ENCODE results near the gene CACNA2D4.
"Not testable (repeated sequence)": the region's sequence is repeated elsewhere in the genome, so short reads cannot be mapped to it uniquely, and the experiment has no call there.

The CACNA2D4 gene

DNA sequence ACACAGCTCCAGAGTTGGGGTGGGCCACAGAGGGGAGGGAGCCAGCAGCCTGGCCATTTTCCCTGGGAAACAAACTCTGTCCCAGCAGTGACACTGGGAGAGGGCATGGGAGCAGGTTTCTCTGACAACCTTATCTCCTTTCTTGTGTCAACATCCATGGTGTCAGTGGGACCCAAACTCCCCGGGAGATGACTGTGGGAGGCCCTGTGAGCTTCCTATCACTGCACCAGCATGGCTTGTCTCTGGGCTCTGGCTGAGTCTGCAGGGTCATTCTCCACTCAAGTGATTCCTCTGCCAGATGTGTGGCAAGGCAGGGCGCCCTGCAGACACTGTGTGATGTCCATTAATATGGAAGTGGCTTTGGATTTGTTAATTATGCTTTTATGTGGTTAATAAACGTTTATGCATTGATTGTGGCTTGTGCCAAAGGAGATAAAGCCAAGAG, 88.0 kb downstream of the CACNA2D4 start:
- peak; percentile 3 for DNase-seq

DNA sequence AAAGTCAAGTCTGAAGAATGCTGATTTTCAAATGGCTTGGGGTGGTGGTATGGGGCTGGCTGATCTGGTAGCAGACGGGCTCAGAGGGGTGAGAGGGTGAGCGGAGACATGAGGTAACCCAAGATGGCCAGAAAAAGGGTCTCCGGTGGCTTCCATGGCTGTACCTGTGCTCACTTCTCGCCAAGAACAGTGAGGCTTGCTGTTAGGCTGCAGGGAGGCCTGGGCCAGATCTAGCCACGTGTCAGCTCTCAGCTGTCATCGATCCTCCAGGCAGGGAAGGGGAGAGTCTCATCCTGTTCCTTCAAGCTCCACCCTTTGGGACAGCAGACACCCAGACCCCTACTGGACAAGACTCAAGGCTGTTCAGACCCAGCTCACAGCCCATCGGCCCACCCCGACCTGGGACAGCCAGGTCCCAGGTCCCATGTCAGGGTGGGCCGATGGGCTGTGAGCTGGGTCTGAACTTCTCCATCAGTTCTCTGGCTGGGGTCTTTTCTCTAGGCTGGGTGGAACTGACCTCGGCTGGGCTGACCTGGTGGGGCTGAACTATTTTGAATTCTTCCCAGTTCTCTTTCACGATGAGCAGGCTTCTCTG, 89.0 kb downstream of the CACNA2D4 start:
- DNase-seq = peak; percentile 3

DNA sequence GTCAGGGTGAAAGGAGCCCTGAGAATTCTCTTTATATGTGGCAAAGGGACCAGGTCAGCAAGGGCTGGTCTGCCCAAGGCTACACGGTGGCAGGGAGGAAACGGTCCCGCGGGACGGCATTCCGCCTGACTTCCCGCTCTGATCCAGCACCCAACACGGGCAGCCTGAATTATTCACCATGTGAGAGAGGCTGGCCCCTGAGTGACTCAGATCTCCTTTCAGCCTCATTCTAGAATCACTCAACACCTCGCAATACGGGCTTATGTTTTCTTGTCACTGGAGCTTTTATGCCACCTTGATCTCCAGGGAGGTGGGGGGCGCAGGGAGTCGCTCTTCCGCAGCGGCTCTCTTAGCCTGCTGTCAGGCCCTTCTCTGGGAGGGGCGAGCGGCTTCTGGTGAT, 89.6 kb downstream of the CACNA2D4 start:
- DNase-seq = no peak

DNA sequence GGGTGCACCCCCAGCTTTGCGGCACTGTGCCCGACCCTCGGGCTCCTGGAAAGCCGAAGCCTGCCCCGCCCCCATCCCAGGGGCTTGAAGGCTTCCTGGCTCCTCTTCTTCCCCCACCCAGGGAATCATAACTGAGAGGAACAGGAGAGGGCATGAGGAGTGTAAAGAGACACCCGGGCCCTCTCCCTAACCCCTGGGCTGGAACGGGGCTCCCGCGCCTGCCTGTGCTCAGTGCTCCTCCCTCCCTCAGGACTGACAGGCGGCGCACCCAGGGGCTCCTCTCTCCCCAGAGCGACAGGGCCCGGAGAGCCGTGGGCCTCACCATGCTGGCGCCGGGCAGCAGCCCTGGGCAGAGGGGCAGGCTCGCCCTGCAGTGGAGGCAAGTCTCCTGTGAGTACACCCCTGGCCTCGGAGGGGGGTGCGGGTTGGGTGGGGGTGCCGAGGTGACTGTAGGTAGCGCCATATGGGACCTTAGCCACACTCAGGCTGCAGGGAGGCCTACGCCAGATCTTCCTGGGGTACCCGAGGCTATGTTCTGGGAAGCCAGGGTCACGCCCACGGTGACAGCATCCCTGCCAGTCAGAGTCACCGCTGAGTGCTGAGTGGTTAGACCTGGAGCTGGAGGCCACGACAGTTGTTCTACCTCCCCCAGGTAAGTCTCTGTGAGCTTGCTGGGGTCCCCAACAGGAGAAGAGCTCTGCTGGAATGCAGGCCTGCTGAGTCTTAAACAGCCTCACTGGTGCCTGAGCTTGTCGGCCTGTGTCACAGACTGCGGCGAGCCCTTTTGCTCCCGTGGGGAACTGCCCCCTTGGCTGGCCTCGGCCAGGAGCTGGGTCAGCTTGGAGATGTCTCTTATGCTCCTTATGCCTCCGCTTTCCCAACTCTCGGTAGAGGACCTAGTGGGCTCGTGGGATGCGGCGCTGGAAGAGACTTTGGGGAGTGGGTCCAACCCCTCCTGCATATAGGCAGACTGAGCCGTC, 90.3 kb downstream of the CACNA2D4 start:
- peak; percentile 5 for DNase-seq

DNA sequence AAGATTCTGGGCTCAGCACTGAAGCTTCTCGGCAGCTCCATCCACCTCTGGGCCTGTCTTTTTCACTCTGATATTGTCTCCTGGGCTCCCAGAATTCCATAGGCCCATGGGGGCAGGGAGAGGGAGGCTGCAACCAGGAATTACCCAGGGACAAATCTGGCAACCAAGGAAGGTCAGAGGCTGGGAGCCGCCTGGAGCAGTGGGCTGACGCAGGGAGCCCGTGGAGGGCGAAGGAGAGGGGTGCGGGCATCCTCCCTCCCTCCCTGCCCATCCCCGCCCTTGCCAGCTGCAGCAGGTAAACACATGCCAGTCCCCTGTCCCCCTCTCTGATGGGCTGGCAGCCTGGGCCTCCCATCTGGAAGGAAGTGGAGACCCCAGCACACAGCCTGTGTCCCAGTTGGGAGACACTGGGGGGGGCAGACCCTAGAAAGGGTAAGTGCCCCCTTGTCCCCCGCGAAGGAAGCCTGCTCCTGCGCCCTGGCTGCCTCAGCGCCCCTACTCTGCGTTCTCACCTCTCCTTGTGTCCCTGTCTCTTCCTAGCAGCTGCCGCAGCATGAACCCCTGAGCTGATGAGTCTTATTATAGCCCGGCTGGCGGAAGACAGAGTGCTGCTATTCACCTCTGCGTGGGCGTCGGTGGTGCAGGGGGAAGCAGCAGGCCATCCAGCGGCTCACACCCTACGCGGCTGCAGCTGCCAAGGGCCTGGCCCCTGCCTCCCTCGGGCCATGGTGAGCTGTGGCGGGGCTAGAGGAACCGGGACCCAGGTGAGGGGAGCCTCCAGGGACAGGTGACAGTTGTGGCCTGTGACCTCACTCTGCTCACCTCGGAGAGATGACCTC, 91.4 kb downstream of the CACNA2D4 start:
- DNase-seq = no peak

DNA sequence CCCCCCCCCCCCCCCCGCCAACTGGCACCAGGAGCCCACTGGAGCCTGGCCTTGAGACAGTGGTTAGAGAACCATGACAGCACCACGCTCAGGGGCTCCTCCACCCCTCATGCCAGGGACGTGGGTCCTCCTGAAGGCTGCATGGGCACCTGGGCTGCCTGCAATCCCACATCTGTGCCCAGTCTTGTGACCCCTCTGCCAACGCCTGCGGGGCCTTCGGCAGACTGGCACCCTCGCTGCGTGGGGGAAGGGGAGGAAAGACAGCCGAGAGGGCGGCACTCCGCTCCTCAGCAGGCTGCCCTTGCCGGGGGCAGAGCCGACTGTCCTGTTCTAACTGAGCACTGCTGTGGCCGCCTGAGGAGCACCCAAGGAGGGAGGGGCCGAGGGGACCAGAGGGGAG, 92.1 kb downstream of the CACNA2D4 start:
- DNase-seq = no peak

DNA sequence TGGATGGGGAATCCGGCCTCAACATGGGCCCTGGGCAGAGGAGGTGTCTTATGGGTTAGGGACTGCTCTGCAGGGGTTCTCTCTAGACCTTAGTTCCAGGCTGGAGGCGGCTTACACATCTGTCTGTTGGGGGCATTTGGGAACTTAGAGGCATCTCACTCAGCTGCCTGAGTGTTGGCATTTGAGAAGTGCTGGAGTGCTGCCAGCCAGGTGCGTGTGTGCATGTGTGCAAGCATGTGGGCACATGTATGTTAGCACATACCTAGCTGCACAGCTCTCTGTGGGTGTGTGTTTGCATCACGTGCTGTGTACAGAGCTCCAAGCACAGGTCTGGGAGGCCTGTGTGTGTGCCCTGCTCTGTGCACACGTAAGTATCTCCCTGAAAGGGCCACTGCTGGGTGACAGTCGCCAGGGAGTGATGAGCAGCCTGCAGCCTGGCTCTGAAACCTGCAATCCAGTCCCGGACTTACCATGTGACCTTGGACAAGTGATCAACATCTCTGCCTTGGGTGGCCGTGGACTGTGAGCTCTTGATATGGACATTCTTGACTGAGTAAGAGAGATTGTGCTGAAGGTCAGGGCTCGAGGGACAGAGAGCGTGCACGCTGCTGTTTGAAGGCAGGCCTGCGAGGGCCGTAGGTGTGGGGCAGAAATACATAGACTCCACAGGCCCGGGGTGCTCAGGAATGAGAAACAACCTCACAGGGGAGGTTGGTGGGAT, 92.9 kb downstream of the CACNA2D4 start:
- no peak for DNase-seq

DNA sequence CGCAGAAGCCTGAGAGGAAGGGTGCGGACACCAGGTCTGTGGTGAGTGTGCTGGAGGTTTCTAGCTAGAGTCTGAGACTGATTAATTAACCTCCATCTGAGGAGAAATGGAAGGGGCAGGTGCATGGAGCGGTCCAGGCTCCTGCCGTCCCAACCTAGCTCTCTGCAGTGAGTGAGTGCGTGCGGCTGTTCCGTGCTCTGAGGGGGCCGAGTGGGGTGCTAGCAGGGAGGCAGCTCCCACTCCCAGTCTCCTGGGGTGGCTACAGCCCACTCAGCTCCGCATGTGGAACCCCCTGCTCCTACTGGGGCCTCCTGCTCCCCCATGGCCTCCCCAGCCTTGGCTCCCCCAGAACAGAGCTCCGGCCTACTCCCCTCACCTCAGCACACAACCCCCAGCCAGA, 95.2 kb downstream of the CACNA2D4 start:
- DNase-seq = no peak

DNA sequence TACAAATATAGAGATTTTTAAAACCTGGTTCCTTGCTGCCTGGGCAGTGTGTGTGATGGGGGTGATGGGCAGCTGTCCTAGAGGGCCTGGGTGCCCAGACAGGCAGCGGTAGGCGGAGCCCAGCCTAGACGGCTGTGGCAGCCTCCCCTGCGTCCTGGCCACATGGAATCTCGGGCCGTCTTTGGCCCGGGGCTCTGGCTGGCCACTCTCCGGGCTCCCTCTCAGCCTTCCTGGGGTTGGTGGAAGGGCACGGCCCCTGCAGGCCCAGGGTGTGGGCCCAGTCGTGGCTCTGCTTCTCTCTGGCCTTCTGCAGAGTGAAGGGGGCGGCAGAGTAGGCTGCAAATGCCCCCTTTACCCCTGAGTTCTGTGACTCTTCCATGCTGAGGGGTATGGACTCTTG, 95.8 kb downstream of the CACNA2D4 start:
- DNase-seq = no peak

DNA sequence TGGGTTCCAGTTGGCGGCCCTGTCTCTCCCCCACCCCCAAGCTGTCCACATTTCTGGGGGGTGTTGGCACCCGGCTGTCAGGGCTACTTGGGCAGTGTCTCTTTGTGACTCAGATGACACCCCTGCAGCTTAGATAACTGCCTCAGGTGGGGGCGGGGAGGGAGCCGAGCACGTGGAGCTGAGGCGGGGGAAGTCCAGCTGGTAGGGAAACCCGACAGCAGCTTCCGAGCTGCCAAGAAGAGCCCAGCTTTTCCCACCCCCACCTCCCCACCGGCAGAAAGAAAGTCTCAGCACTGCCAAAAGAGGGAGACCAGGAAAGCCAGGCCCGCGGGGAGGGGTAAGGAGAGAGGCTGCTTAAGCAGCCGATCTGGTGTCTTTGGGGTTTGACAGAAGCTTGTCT, 96.6 kb downstream of the CACNA2D4 start:
- DNase-seq = no peak

DNA sequence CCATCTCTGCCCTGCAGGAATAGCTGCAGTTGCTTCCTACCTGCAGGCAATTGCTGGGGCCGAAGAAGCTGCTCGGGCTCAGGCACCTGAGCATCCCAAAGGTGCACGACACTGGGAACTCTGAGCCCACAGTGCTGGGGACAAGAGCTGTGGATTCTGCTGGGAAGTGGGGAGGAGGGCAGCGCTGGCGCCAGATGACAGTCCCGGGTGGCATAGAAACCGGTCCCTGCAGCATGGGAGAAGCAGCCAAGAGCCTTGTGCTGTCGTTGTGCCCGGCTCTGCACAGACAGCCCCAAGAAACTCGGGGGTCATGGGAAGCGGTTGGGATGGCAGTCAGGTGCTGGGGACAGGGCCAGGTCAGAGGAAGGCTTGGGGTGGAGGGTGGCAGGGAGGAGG, 97.6 kb downstream of the CACNA2D4 start:
- no peak for DNase-seq

DNA sequence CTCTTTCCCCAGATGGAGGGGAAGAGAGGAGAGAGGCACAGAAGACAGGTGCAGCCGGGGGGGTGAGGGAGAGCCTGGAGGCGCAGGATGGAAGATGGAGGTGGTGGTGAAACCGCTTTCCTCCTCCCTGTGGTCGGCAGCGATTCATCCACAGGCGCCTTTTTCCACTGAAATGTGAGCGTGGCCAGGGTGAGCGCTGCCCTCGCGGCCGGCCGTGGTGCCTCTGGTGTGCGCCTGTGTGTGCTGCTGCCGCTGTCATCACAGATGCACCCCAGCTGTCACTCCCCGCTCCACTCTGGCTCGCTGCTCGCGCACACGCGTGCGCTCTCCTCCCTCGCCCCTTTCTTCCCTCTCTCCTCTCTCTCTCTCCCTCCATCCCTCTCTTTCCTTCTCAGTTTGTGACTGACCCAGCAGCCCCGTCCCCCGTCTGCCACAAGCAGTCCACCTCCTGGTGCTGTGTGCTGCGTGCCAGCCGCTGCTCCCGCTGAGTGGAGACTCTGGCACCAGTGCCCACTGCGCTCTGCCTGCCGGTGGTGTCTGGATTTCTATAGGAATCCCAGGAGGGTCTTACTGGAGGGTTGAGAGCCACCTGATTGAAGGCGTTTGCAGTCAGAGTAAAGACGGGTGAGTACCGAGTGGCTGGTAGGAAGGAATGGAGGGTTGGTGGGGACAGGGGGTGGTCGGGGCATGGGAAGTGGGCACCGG, 98.1 kb downstream of the CACNA2D4 start, which contains the start of gene LRTM2:
LRTM2 (plus strand) TSS at position 375 of the 705 bp plus-strand sequence. CDS start 7,584 bp downstream, outside the sequence.
- DNase-seq = no peak

DNA sequence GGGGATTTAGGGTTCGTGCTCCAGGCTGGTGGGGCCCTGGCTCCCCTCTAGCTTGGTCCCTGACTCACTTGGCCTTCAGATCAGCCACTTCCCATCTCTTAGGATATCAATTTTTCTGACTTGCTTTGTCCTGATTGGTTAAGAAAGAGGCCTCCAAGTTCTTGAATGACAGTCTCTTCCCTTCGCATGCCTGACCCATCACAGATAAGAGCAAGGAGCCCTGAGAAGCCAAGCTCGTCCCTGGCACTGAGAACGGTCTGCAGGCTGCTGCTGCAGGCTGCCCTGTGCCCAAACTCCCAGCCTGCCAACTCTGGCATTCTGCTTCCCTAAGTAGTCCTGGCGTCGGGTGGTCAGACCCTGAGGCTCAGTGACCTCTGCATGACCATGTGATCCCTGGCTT, 98.9 kb downstream of the CACNA2D4 start:
- no peak for DNase-seq

DNA sequence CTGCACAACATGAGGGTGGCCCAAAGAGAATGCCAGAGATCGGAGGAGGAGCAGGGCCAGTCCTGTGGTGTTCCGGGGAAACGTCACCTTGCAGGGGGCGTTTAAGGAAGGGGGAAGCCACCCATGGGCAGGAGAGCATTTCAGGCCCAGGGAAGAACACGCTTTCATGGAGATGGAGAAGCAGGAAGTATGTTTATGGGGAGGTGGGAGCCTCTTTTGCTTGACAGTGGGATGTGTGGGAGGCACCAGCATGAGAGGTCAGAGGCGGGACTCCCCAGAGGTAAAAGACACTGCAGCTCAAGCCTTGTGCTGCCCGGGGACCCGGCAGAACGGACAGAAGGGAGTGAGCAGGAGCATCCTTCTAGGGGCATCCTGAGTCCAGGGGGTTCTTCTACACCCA, 99.4 kb downstream of the CACNA2D4 start:
- no peak for DNase-seq

DNA sequence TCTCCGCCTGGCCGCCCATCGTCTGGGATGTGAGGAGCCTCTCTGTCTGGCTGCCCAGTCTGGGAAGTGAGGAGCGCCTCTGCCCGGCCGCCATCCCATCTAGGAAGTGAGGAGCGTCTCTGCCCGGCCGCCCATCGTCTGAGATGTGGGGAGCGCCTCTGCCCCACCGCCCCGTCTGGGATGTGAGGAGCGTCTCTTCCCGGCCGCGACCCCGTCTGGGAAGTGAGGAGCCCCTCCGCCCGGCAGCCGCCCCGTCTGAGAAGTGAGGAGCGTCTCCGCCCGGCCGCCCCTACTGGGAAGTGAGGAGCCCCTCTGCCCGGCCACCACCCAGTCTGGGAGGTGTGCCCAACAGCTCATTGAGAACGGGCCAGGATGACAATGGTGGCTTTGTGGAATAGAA, 100.5 kb downstream of the CACNA2D4 start:
- not testable (repeated sequence) for DNase-seq

DNA sequence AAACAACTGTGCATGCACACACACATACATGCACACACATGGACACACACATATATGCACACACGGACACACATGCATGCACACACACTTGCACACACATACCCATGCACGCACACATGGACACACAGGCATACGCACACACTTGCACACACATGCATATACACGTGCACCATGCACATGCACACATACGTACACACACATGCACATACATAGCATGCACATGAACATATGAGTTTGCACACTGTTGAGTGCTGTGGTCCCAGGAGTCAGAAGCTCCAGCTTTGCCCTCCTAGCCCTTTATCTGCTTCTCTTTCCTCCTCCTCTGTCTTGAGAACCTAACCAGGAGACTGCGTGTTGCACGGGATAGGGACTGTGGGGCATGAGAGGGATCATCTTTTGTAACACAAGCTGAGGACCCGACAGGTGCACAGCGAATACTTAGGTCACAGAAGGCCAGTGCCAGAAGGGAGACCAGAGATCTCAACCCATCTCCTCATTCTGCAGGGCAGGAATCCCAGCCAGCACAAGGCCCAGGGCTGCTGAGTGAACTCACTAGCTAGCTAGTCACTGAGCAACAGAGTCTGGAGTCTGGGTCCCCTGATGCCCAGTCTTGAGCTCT, 101.6 kb downstream of the CACNA2D4 start:
- no peak for DNase-seq

DNA sequence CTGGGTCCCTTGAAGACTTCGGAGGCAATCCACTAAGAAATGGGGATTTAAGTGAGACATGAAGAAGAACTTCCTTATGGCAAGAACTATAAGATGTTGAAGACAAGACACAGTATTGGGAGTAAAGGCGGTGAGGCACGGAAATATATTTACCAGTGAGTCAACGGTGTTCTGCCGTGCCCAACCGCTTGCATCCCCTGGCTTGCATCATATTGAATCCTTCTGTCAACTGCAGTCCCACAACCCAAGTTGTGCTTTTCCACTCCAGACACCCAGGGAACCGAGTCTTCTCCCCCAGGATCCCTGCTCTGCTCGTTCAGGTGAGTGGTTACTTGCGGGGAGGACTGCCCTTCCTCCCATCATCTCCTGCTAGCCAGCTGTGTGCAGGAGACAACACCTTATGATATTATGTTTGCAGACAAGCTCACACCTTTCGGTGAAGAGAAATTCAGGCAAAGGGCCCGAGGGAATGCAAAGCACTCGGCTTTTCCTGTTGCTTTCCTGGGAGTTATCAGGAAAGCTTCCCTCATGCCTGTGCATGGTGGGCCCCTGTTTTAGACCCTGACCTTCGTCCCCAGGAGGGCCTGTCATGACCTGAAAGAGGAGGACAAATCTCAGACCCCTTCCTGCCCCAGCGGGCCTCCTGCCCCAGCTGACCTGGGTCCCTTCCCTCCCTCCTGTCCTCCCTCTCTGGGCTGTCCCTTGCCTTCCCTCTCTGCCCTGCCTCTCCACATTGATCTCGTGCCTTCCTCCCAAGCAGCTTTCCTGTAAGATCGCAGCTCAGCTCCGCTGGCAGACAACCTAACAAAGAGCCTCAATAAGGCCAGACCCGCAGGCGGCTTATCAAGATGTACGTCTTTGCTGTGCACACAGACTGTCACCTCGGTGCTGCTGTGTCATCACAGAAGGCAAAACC, 102.4 kb downstream of the CACNA2D4 start:
- DNase-seq = no peak

DNA sequence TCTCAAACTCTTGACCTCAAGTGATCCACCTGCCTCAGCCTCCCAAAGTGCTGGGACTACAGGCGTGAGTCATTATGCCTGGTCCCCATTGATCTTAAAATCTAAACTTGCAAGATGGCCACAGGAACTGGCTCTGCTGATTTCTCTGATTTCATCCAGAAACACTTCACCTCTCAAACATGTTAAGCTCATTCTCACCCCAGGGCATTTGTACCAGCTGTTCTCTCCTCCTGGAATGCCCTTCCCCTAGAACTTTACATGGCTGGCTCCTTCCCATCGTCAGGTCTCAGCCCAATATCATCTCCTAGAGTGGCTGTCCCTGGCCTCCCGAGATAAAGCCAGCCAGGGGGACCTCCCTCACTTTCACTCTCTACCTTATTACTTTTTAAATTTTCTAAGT, 103.3 kb downstream of the CACNA2D4 start:
- DNase-seq = no peak

DNA sequence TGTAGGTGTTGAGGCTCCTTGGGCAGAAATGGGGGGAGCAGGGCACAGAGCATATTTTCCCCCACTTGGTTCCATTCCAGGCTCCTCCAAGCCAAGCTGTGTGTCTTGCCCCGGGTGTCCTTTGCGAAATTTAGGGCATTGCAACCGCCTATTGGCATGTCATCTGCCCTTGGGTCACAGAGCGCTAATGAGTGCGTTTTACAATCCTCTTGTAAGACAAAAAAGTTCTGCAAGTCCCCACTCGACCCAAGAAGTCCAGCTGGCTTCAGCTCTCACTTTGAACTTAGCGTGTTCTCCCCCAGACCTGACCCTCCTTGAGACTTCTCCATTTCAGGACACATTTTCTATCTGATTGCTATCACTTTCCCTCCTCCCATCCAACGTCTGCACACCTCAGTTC, 104.2 kb downstream of the CACNA2D4 start:
- DNase-seq = no peak

DNA sequence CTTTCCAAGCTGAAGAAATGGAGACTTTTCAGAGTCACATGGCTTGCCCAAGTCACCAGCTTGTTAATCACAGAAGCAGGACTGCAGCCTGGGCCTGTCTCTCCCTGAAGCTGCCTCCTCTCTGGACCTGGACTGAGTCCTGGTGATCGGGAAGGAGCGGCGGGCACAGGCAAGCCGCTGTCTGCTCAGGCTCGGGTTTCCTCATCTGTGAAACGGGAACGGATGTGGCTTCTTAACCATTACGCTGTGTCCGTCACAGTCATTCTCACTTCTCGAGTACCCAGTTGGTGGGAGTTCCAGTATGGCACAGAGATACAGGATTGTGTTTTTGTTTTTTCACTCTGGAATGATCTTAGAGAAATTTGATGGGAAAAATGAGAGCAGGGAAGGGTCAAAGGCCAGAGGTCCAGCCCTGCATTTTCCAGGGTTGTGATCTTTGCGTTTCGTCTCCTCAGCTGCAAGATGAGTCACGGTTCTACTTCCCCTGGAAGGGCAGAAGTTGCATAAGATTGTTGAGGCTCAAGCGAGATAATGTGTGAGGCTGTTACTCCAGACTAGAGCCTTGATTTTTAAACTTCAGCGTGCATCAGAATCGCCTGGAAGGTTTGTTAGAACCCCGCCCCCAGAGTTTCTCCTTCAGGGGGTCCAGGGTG, 105.7 kb downstream of the CACNA2D4 start:
- no peak for DNase-seq
